Measurements from ENCODE around the gene SMAD3. TPM values are rescaled to one million over a fixed set of nuclear protein-coding genes. Genes with fewer than 3 reads are reported as not detected.

SMAD3 gene
- total RNA-seq, 1 donor from 2014 or later: 89.3 TPM

- intact Hi-C loops (cut with DNase I): no loop called here
- TF ChIP-seq CTCF (IDR thresholded peaks at IDR 0.05): no peak
These were observed 29.5 kb upstream of the SMAD3 start for GRCh38 chr15:67035886-67036285.

GRCh38 chr15:67036775-67037555 lies 28.4 kb upstream of the SMAD3 start:
- Histone ChIP-seq H3K27me3 (no peaks in the 10 kb centered on the region), H3K9me3 (no peaks in the 10 kb centered on the region), H3K36me3 (no peaks in the 10 kb centered on the region), H3K4me1 (peaks cover 3 to 10% of the 10 kb centered on the region in 2 donors), H3K27ac (no peak overlapping the region), H3K4me3 (no peak overlapping the region)
- no peak for DNase-seq (ENCODE audit: low spot score in 2 of 2)
- no peak for TF ChIP-seq CTCF (IDR thresholded peaks at IDR 0.05)
- intact Hi-C loops (cut with DNase I): no loop called here

More at GRCh38 chr15:67035886-67036285, 29.5 kb upstream of the SMAD3 start:
- DNase-seq (ENCODE audit: low spot score in 2 of 2): no peak
- no peaks in the 10 kb centered on the region for H3K27me3 ChIP-seq
- peaks cover 3 to 9% of the 10 kb centered on the region in 2 donors for H3K4me1 ChIP-seq
- no peaks in the 10 kb centered on the region for H3K9me3 ChIP-seq
- H3K27ac ChIP-seq: no peak overlapping the region
- H3K36me3 ChIP-seq: no peaks in the 10 kb centered on the region
- no peak overlapping the region for H3K4me3 ChIP-seq

GRCh38 chr15:67037694-67038093 lies 27.7 kb upstream of the SMAD3 start:
- intact Hi-C loops (cut with DNase I): no loop called here
- no peak overlapping the region for H3K4me3 ChIP-seq
- no peaks in the 10 kb centered on the region for H3K27me3 ChIP-seq
- H3K9me3 ChIP-seq: no peaks in the 10 kb centered on the region
- H3K36me3 ChIP-seq: no peaks in the 10 kb centered on the region
- H3K4me1 ChIP-seq: peaks cover 3 to 17% of the 10 kb centered on the region in 2 donors
- H3K27ac ChIP-seq: no peak overlapping the region
- no peak for DNase-seq (ENCODE audit: low spot score in 2 of 2)
- no peak for TF ChIP-seq CTCF (IDR thresholded peaks at IDR 0.05)

- no peaks in the 10 kb centered on the region for H3K27me3 ChIP-seq
- no peak overlapping the region for H3K27ac ChIP-seq
- intact Hi-C loops (cut with DNase I): no loop called here
- no peak overlapping the region for H3K4me3 ChIP-seq
- H3K36me3 ChIP-seq: no peaks in the 10 kb centered on the region
- peaks cover 0 to 12% of the 10 kb centered on the region in 2 donors for H3K4me1 ChIP-seq
- DNase-seq (ENCODE audit: low spot score in 2 of 2): no peak
- no peaks in the 10 kb centered on the region for H3K9me3 ChIP-seq
- TF ChIP-seq CTCF (IDR thresholded peaks at IDR 0.05): no peak
These were observed 26.7 kb upstream of the SMAD3 start for GRCh38 chr15:67038736-67039135.

GRCh38 chr15:67039384-67040075 lies 25.9 kb upstream of the SMAD3 start:
- H3K9me3 ChIP-seq: no peaks in the 10 kb centered on the region
- TF ChIP-seq CTCF (IDR thresholded peaks at IDR 0.05): no peak
- peaks cover 0 to 15% of the 10 kb centered on the region in 2 donors for H3K4me1 ChIP-seq
- intact Hi-C loops (cut with DNase I): loop anchor here (10.0 kb wide), 1 partner anchor 335 kb away; the partner anchor contains the start of gene SMAD6
- H3K27ac ChIP-seq: no peak overlapping the region
- H3K36me3 ChIP-seq: no peaks in the 10 kb centered on the region
- no peak for DNase-seq (ENCODE audit: low spot score in 2 of 2)
- no peaks in the 10 kb centered on the region for H3K27me3 ChIP-seq
- no peak overlapping the region for H3K4me3 ChIP-seq
